HG03097 (cell line): ENCODE measurements around the gene NCR2.
"Not testable (repeated sequence)": the region's sequence is repeated elsewhere in the genome, so short reads cannot be mapped to it uniquely, and the experiment has no call there.

Experiments used
- ATAC-seq: cut with Tn5 transposase; IDR thresholded peaks from one replicate; pipeline ENCODE4 v1.9.1; 2021; ENCODE audit not compliant: unreplicated experiment, low FRiP score

The NCR2 gene

GRCh38 chr6:41335296-41335695 lies at the start of gene NCR2:
TSS of gene NCR2 (plus strand) at chr6:41335608. CDS start at chr6:41335877, 269 bp downstream.
- no peak for ATAC-seq

GRCh38 chr6:41286544-41287346 lies 48.7 kb upstream of the NCR2 start, which contains the start of gene TREM1:
TSS of gene TREM1 (minus strand) at chr6:41286682. CDS start at chr6:41286655, 27 bp downstream.
- ATAC-seq: no peak

GRCh38 chr6:41288030-41288753 lies 47.2 kb upstream of the NCR2 start:
- no peak for ATAC-seq

- ATAC-seq: no peak
These were observed 46.7 kb upstream of the NCR2 start for GRCh38 chr6:41288754-41289129.

- ATAC-seq: no peak
These were observed 45.6 kb upstream of the NCR2 start for GRCh38 chr6:41289815-41290214.

- ATAC-seq: no peak
These were observed 43.7 kb upstream of the NCR2 start for GRCh38 chr6:41291717-41292116.

- no peak for ATAC-seq
These were observed 41.1 kb upstream of the NCR2 start for GRCh38 chr6:41294214-41294872.

GRCh38 chr6:41297248-41297647 lies 38.2 kb upstream of the NCR2 start:
- not testable (repeated sequence) for ATAC-seq

GRCh38 chr6:41298785-41299502 lies 36.5 kb upstream of the NCR2 start:
- no peak for ATAC-seq

- ATAC-seq: no peak
These were observed 32.8 kb upstream of the NCR2 start for GRCh38 chr6:41302638-41303037.

GRCh38 chr6:41306187-41306854 lies 29.1 kb upstream of the NCR2 start:
- ATAC-seq: no peak

- no peak for ATAC-seq
These were observed 20.2 kb upstream of the NCR2 start for GRCh38 chr6:41315203-41315602.

GRCh38 chr6:41315943-41316620 lies 19.3 kb upstream of the NCR2 start:
- no peak for ATAC-seq

- no peak for ATAC-seq
These were observed 17.2 kb upstream of the NCR2 start for GRCh38 chr6:41318261-41318653.

- ATAC-seq: peak; percentile 68
These were observed 16.5 kb upstream of the NCR2 start for GRCh38 chr6:41318654-41319565.

- no peak for ATAC-seq
These were observed 14.2 kb upstream of the NCR2 start for GRCh38 chr6:41321183-41321582.

GRCh38 chr6:41325446-41326066 lies 9.9 kb upstream of the NCR2 start:
- no peak for ATAC-seq

GRCh38 chr6:41326092-41326491 lies 9.3 kb upstream of the NCR2 start:
- ATAC-seq: no peak
